ENCODE data around the gene PRKCD.

Gene PRKCD

GRCh38 chr3:53216723-53217122 is 55.7 kb downstream of the PRKCD start:
- DNase-seq (ENCODE audit: low read depth, low spot score): no peak

- DNase-seq (ENCODE audit: low read depth, low spot score): no peak
Observed at GRCh38 chr3:53217175-53217574, 56.2 kb downstream of the PRKCD start.

GRCh38 chr3:53218131-53218530 is 57.1 kb downstream of the PRKCD start:
- no peak for DNase-seq (ENCODE audit: low read depth, low spot score)

DNA sequence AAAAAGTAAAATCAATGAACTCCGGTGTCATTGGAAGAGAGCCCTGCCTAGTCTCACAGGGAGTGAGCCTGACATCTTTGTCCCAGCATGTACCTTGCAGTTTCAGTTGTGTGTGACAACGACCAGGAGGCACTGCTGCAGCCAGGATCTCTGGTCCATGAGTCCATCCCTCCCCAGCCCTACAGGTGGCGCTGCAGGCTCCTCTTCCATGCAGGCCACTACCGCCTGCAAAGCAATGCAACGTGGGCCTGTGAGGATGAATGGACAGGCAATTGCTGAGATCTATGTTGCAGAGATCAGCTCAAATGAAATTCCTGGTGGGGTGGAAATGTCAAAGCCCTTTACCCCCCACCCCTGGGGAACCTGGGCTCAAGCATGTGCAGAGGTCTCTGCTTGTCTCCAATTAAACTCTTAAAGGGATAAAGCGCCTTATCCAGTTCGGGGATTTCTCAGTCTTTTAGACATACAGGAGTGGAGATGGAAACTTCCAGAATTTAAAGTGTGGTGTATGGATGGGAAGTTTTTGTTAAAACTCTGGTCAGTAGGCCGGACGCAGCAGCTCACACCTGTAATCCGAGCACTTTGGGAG is 59.0 kb downstream of the PRKCD start:
- no peak for DNase-seq (ENCODE audit: low read depth, low spot score)

DNA sequence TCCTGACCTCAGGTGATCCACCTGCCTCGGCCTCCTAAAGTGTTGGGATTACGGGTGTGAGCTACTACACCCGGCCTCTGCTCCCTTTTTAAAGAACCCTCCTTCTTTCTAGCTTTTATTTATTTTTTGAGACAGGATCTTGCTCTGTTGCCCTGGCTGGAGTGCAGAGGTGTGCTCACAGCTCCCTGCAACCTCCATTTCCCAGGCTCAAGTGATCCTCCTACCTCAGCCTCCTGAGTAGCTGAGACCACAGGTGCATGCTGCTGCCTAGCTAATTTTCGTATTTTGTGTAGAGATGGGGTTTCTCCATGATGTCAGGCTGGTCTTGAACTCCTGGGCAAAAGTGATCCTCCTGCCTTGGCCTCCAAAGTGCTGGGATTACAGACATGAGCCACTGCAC is 60.3 kb downstream of the PRKCD start:
- DNase-seq (ENCODE audit: low read depth, low spot score): no peak

GRCh38 chr3:53221827-53222182 is 60.8 kb downstream of the PRKCD start:
- DNase-seq (ENCODE audit: low read depth, low spot score): no peak

DNA sequence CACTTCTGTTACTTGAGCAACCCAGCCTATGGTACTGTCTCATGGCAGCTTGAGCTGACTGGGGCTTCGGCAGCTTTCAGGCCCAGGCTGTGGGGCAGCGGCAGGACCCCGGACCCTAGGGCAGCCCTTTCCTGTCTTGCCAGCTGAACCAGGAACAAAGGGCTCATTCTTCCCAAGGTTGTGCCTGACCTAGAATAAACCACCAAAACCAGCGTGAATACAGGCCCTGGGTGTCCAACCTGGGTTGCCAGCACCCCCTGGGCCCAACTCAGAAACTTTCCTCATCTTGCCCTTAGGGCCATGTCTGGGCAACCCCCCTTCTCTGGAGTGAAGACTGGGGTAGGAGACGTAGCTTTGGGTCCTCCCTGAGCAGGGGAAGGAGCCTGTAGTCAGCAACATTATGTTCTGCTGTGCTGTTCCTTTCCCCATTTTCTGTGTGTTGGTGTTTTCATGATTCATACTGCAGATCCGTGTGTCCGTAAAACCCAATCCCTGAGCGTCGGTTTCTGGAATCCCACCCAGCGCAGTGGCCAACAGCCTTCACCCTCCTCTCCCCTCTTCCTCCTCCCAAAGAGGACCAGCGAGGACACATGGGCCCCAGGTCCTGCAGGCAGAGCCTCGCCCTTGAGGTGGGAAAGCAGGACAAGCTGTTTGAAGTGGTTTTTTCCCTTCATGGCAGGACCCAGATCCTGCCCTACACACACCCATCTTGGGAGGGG is 61.3 kb downstream of the PRKCD start:
- DNase-seq (ENCODE audit: low read depth, low spot score): no peak

- no peak for DNase-seq (ENCODE audit: low read depth, low spot score)
Observed at GRCh38 chr3:53223025-53223424, 62.0 kb downstream of the PRKCD start.

DNA sequence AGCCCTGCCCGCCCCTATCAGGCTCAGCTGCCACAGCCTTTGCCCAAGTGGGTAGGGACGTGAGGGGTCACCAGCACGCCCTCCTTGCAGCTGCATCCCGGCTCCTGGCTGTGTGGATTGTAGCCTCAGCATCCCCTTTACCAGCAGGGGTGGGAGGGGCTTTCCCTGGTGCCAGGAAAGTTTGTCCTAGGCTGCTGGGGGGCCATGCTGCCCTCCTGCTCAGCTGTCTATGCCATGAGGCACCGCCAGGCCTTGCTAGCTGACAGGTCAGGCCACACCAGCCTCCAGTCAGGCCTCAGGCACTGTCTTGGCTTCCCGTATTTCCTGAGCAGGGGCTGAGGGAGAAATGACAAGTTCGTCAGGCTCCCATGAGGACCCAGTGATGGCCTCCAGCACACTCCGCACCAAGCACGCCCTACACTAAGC is 62.5 kb downstream of the PRKCD start:
- no peak for DNase-seq (ENCODE audit: low read depth, low spot score)

DNA sequence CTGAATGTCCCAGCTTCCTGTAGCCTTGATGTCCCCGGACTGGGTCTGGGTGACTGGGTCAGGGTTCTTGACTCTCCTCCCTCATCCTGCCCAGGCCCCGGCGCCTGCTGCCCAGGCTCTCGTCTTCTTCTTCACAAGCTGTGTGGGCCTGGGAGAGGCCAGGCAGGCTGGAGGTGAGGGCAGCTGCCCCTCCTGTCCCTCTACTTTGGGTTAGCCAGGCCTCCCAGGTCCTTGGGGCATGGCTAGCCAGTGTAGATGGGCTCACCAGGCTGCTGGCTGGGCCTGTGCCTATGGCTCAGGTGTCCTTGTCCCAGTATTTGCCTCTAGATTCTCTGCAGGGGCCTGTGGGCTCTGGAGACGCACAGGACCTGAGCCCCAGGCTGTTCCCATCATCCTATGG is 63.0 kb downstream of the PRKCD start:
- DNase-seq (ENCODE audit: low read depth, low spot score): no peak

DNA sequence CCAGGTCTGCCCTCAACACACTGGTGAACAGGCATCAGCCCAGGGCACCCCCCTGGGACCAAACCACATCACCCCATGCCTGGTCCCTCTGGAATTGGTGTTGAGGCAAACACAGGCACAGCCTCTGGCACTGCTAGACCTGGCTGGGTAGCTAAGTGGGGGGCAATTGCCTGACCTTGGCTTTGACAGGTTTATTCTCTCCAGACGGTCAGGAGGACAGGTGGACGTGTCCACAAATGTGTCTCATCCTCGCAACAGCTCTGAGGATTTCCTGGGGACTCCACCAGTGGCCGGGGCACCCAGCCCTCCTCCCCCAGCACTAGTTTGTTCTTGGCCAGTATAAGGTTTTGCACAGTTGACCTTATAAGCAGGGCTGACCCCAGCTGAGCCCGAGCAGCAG is 63.5 kb downstream of the PRKCD start:
- no peak for DNase-seq (ENCODE audit: low read depth, low spot score)

DNA sequence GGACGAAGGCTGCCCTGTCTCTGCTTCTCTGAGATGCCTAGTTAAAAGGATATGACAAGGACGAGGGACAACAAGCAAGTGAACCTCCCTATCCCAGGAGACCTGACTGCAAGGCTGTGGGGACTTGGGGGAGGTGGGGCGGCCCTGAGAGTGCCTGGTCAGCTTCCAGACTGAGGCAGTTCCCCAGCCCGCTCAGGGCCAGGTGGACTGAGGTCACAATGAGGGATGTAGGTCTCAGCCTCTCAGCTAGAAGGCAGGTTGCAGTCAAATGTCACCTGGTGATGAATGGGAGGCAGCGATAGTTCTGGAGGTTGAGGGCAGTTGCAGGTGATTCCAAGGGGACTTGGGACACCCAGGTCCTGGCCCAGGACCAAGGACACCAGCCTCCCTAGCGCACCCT is 64.2 kb downstream of the PRKCD start:
- DNase-seq (ENCODE audit: low read depth, low spot score): no peak

- no peak for DNase-seq (ENCODE audit: low read depth, low spot score)
Observed at GRCh38 chr3:53225651-53226050, 64.6 kb downstream of the PRKCD start.

GRCh38 chr3:53226142-53226840 is 65.3 kb downstream of the PRKCD start:
- no peak for DNase-seq (ENCODE audit: low read depth, low spot score)

GRCh38 chr3:53226841-53227407 is 65.9 kb downstream of the PRKCD start:
- DNase-seq (ENCODE audit: low read depth, low spot score): no peak

DNA sequence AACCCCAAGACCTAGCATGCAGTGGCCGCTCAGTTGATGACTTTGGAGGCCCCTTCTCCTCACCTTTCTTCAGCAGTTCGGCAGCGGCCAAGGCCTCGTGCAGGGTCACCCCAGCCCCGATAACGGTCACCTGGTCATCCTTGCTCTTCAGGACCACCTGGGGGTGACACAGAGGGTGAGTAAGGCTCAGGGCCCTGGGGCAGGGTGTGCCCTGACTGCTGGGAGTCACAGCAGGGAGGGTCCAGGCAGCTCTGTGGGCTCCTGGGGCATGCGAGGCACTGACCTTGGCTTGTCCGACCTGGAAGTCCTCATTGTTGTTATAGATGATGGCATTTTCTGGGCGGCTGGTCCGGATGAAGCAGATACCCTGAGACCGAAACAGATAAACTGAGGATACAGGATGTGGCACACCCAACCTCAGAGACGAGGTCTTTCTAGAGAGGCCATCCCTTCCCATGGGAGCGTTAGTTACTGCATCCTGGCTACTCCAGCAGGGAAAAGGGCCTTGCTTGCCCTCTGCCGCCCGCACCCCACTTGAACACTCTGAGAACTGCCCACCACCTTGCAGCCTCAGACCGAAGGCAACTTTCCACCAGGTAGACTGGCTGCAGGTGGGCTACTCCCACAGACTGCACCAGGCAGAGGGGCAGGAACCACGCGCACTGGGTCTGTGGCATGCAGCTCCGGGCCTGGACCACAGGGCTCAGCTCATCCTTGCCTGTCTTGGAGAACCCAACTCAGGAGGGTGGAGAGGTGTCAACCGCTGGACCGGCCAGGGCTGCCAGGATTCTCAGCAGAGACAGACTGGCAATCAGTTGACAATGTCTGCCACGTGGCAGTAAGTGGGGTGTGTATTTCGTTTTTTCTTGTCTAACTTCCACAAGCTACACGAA is 67.2 kb downstream of the PRKCD start:
- no peak for DNase-seq (ENCODE audit: low read depth, low spot score)

- DNase-seq (ENCODE audit: low read depth, low spot score): no peak
Observed at GRCh38 chr3:53229171-53229570, 68.2 kb downstream of the PRKCD start.

DNA sequence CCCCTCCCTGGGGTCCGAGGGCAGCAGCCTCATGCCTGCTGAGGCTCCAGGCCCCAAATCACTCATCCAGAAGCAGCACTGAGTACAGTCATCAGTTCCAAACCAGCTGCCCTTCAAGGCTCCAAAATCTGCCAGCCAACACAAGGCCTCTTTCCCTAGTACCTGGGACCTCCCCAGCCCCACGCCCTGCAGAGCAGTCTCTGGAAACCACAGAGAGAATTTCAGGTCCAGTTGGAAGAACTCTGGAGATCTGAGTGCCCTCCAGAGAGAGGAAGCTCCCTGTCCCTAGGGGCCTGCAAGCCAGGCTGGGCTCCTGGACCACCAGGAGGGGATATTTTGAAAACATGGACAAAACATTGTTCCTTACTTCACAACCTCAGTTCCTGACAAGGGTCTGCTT is 68.6 kb downstream of the PRKCD start:
- DNase-seq (ENCODE audit: low read depth, low spot score): no peak

- DNase-seq (ENCODE audit: low read depth, low spot score): no peak
Observed at GRCh38 chr3:53230041-53230621, 69.1 kb downstream of the PRKCD start.

GRCh38 chr3:53230789-53231188 is 69.8 kb downstream of the PRKCD start:
- no peak for DNase-seq (ENCODE audit: low read depth, low spot score)
